Cerebellar nuclear complex (tissue), 1 donor: ENCODE data around the gene TBX4.
"Not testable (repeated sequence)": the region's sequence is repeated elsewhere in the genome, so short reads cannot be mapped to it uniquely, and the experiment has no call there.

Experiments used
- DNase-seq, 2 experiments: peaks; one replicate each; lab custom pipeline; 2025; lab: John Stamatoyannopoulos, UW

TBX4 gene

GRCh38 chr17:61483778-61484116 lies 31.5 kb downstream of the TBX4 start:
- DNase-seq: no peak

GRCh38 chr17:61484174-61484573 lies 32.0 kb downstream of the TBX4 start:
- no peak for DNase-seq

- no peak for DNase-seq
Measured at GRCh38 chr17:61485067-61485775, 33.0 kb downstream of the TBX4 start.

- no peak for DNase-seq
Measured at GRCh38 chr17:61486135-61487120, 34.2 kb downstream of the TBX4 start.

- no peak for DNase-seq
Measured at GRCh38 chr17:61487161-61487988, 35.2 kb downstream of the TBX4 start.

- DNase-seq: no peak
Measured at GRCh38 chr17:61487989-61488595, 35.9 kb downstream of the TBX4 start.

GRCh38 chr17:61488878-61489718 lies 36.9 kb downstream of the TBX4 start:
- DNase-seq: no peak

- DNase-seq: no peak
Measured at GRCh38 chr17:61489719-61490490, 37.7 kb downstream of the TBX4 start.

GRCh38 chr17:61490540-61490975 lies 38.3 kb downstream of the TBX4 start:
- no peak for DNase-seq

- DNase-seq: no peak
Measured at GRCh38 chr17:61491981-61492380, 39.8 kb downstream of the TBX4 start.

GRCh38 chr17:61492759-61493526 lies 40.7 kb downstream of the TBX4 start:
- no peak for DNase-seq

GRCh38 chr17:61493830-61494324 lies 41.7 kb downstream of the TBX4 start:
- not testable (repeated sequence) for DNase-seq

GRCh38 chr17:61494325-61495160 lies 42.3 kb downstream of the TBX4 start:
- DNase-seq: no peak

GRCh38 chr17:61495161-61495857 lies 43.1 kb downstream of the TBX4 start:
- DNase-seq: no peak

GRCh38 chr17:61496174-61496956 lies 44.1 kb downstream of the TBX4 start:
- no peak for DNase-seq

- DNase-seq: no peak
Measured at GRCh38 chr17:61496957-61497653, 44.9 kb downstream of the TBX4 start.
